Breast epithelium (tissue), 4 donors: ENCODE results near the gene TBX2. TPM values are rescaled to one million over a fixed set of nuclear protein-coding genes. Genes with fewer than 3 reads are reported as not detected.

Source experiments
- DNase-seq, 2 donors: peaks; one replicate each; pipeline ENCODE4 v3.0.0-alpha.2; 2019; ENCODE audit warnings: low spot score in 2 of 2
- H3K27ac ChIP-seq, 2 donors: fragments of 200-600 bp; sonication (generic) in 1 of 2; one replicate each; pipeline ENCODE4 v1.5.1; 2016 to 2019; ENCODE audit warnings: mild to moderate bottlenecking in 1 of 2
- H3K27me3 ChIP-seq, 2 donors: fragments of 200-600 bp; sonication (generic) in 1 of 2; one replicate each; pipeline versions ENCODE4 v1.5.1 to v1.6.0; 2017 to 2019; ENCODE audit warnings: control low read depth in 1 of 2, mild to moderate bottlenecking in 1 of 2
- H3K36me3 ChIP-seq: fragments of 200-600 bp; one replicate; pipeline ENCODE4 v1.5.1; 2019
- H3K4me1 ChIP-seq, 2 donors: fragments of 200-600 bp; sonication (generic); one replicate each; pipeline ENCODE4 v1.5.1; 2016 to 2019; ENCODE audit warnings: control low read depth in 1 of 2
- H3K4me3 ChIP-seq, 3 donors: fragments of 200-600 bp; sonication (generic); 1 replicate in 2 of 3; 2 replicates in 1 of 3; pipeline ENCODE4 v1.5.1; 2016 to 2019; ENCODE audit warnings: mild to moderate bottlenecking in 3 of 3, moderate library complexity in 2 of 3
- H3K9me3 ChIP-seq, 2 donors: fragments of 200-600 bp; sonication (generic) in 1 of 2; one replicate each; pipeline ENCODE4 v1.5.1; 2016 to 2019; ENCODE audit warnings: control low read depth in 1 of 2
- POLR2A ChIP-seq: fragments of 450-650 bp; IDR thresholded peaks from one replicate; pipeline ENCODE4 v1.6.1; 2016; ENCODE audit warnings: antibody characterized with exemption, mild to moderate bottlenecking, moderate library complexity
- POLR2AphosphoS5 ChIP-seq, 3 donors: sonication (generic); formaldehyde crosslinking; IDR thresholded peaks; one replicate each; pipeline ENCODE4 v1.6.1; 2017; ENCODE audit warnings: antibody characterized with exemption in 3 of 3
- intact Hi-C: fragments of 100-400 bp; cut with DNase I; formaldehyde crosslinking; loops from one replicate; pipeline ENCODE4 v1.15.1; 2023; ENCODE audit warnings: low total_unique reads
- total RNA-seq, 3 donors: library from RNA; depleted of rRNA; stranded (reverse); fragments of >200 nt; gene quantifications; one replicate each; pipeline ENCODE4 v1.1.0, GENCODE V29; 2016
- TF ChIP-seq, protein P1 (sequence below), 3 donors: fragments of 450-650 bp; IDR thresholded peaks; one replicate each; pipeline ENCODE4 v1.5.1; 2016 to 2017; ENCODE audit warnings: antibody characterized with exemption in 3 of 3, mild to moderate bottlenecking in 3 of 3, moderate library complexity in 3 of 3

TBX2 gene
- total RNA-seq, 3 donors from 2014 or later, result 4.8 to 8.5 (median 5.7) TPM

GRCh38 chr17:61398721-61399130 is 917 bp upstream of the TBX2 start:
- no peak for TF ChIP-seq POLR2A
- no peak for TF ChIP-seq POLR2AphosphoS5 (IDR thresholded peaks at IDR 0.05)
- TF ChIP-seq, protein P1, sequence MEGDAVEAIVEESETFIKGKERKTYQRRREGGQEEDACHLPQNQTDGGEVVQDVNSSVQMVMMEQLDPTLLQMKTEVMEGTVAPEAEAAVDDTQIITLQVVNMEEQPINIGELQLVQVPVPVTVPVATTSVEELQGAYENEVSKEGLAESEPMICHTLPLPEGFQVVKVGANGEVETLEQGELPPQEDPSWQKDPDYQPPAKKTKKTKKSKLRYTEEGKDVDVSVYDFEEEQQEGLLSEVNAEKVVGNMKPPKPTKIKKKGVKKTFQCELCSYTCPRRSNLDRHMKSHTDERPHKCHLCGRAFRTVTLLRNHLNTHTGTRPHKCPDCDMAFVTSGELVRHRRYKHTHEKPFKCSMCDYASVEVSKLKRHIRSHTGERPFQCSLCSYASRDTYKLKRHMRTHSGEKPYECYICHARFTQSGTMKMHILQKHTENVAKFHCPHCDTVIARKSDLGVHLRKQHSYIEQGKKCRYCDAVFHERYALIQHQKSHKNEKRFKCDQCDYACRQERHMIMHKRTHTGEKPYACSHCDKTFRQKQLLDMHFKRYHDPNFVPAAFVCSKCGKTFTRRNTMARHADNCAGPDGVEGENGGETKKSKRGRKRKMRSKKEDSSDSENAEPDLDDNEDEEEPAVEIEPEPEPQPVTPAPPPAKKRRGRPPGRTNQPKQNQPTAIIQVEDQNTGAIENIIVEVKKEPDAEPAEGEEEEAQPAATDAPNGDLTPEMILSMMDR (IDR thresholded peaks at IDR 0.05), result no peak
- Histone ChIP-seq H3K27ac (peak overlapping the region; percentile 78 to 94), H3K36me3 (no peaks in the 10 kb centered on the region), H3K9me3 (no peaks in the 10 kb centered on the region), H3K27me3 (peaks cover 12 to 24% of the 10 kb centered on the region in 2 donors), H3K4me1 (peaks cover 0 to 3% of the 10 kb centered on the region in 2 donors), H3K4me3 (peak overlapping the region; percentile 53 to 95 (median 68))
- intact Hi-C loops, result no loop called here
- no peak for DNase-seq

DNA sequence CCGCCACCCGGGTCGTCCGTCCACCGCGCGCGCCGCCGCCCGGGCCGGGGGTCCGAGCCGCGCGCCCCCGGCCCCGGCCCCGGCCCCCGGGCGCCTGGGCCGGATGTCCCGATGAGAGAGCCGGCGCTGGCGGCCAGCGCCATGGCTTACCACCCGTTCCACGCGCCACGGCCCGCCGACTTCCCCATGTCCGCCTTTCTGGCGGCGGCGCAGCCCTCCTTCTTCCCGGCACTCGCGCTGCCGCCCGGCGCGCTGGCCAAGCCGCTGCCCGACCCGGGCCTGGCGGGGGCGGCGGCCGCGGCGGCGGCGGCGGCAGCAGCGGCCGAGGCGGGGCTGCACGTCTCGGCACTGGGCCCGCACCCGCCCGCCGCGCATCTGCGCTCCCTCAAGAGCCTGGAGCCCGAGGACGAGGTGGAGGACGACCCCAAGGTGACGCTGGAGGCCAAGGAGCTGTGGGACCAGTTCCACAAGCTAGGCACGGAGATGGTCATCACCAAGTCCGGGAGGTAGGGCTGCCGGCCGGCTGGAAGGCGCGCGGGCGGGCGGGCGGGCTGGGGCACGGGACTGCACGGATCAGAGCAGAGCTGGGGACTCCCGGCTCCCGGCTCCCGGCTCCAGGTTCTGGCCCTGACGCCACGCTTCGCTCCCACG is 548 bp downstream of the TBX2 start:
- Histone ChIP-seq H3K27ac (peak overlapping the region in 1 of 2 donors; percentile 94), H3K9me3 (no peaks in the 10 kb centered on the region), H3K27me3 (peaks cover 12 to 27% of the 10 kb centered on the region in 2 donors), H3K4me1 (peaks cover 0 to 3% of the 10 kb centered on the region in 2 donors), H3K36me3 (no peaks in the 10 kb centered on the region), H3K4me3 (peak overlapping the region; percentile 53 to 95 (median 68))
- DNase-seq, result no peak
- intact Hi-C loops, result loop anchor here (5.0 kb wide), 1 partner anchor 678 kb away; no protein-coding TSS in a partner anchor
- TF ChIP-seq, protein P1 (IDR thresholded peaks at IDR 0.05), result no peak
- TF ChIP-seq POLR2AphosphoS5 (IDR thresholded peaks at IDR 0.05), result no peak
- no peak for TF ChIP-seq POLR2A

DNA sequence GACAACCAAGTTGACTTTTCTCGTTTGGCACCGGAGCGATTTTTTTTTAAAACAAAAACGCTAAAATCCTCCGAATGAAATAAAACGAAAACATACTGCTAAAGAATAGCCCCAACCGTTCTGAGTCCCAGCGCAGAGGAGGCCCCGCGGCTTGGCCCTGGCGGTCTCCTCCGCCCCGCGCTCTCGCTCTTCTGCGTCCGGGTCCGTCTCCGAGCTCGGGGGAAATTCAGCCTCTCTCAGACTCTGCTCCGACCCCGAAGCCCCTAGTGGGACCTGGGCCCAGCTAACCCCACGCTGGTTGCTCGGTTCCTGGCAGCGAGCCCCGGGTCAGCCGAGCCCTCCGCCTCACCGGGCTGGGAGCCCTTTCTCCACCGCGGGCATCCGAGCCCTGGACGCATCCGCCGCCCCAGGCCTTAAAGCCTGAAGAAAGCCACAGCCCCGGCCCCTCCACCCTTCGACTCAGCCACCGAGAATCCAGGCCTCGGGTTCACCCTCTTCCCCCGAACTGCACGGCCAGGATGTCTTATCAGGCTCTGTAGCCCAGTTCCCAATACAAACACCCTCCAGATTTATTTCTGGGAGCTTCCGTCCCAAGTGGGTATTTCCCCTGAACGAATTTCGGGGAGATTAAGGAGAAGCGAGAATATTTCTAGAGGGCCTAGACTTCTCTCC is 1.2 kb downstream of the TBX2 start:
- peaks cover 0 to 3% of the 10 kb centered on the region in 2 donors for H3K4me1 ChIP-seq
- intact Hi-C loops, result loop anchor here (5.0 kb wide), 1 partner anchor 679 kb away; no protein-coding TSS in a partner anchor
- H3K9me3 ChIP-seq, result no peaks in the 10 kb centered on the region
- peak overlapping the region; percentile 53 to 95 (median 68) for H3K4me3 ChIP-seq
- no peaks in the 10 kb centered on the region for H3K36me3 ChIP-seq
- TF ChIP-seq, protein P1 (IDR thresholded peaks at IDR 0.05), result no peak
- TF ChIP-seq POLR2A (no peak), POLR2AphosphoS5 (IDR thresholded peaks at IDR 0.05) (no peak)
- peak overlapping the region; percentile 71 to 94 for H3K27ac ChIP-seq
- peaks cover 12 to 29% of the 10 kb centered on the region in 2 donors for H3K27me3 ChIP-seq
- DNase-seq, result no peak

- H3K9me3 ChIP-seq, result no peaks in the 10 kb centered on the region
- peak overlapping the region; percentile 53 to 95 (median 68) for H3K4me3 ChIP-seq
- no peak for TF ChIP-seq POLR2A
- no peak for TF ChIP-seq POLR2AphosphoS5 (IDR thresholded peaks at IDR 0.05)
- H3K27ac ChIP-seq, result peak overlapping the region; percentile 71 to 94
- peaks cover 12 to 27% of the 10 kb centered on the region in 2 donors for H3K27me3 ChIP-seq
- no peak for DNase-seq
- H3K36me3 ChIP-seq, result no peaks in the 10 kb centered on the region
- H3K4me1 ChIP-seq, result peaks cover 0 to 3% of the 10 kb centered on the region in 2 donors
- intact Hi-C loops, result loop anchor here (5.0 kb wide), 1 partner anchor 679 kb away; no protein-coding TSS in a partner anchor
These were observed 1.9 kb downstream of the TBX2 start for GRCh38 chr17:61401389-61402072.

GRCh38 chr17:61402073-61402541 is 2.5 kb downstream of the TBX2 start:
- Histone ChIP-seq H3K9me3 (no peaks in the 10 kb centered on the region), H3K4me3 (peak overlapping the region; percentile 53 to 95 (median 68)), H3K27ac (peak overlapping the region; percentile 71 to 94), H3K4me1 (peaks cover 0 to 3% of the 10 kb centered on the region in 2 donors), H3K36me3 (no peaks in the 10 kb centered on the region), H3K27me3 (peaks cover 10 to 21% of the 10 kb centered on the region in 2 donors)
- no peak for TF ChIP-seq POLR2A
- TF ChIP-seq POLR2AphosphoS5 (IDR thresholded peaks at IDR 0.05), result no peak
- TF ChIP-seq, protein P1 (IDR thresholded peaks at IDR 0.05), result no peak
- intact Hi-C loops, result loop anchor here (5.0 kb wide), 1 partner anchor 680 kb away; no protein-coding TSS in a partner anchor
- no peak for DNase-seq
